A204.1 (cell line): ENCODE measurements around the gene SEMA5B.

Experiments used
- FAIRE-seq: peaks from 2 replicates; lab custom pipeline; 2012; peaks lifted over from hg19 to GRCh38; lab: Jason Lieb, UNC

SEMA5B gene

GRCh38 chr3:122969585-122970469, 57.7 kb downstream of the SEMA5B start:
- no peak for FAIRE-seq

DNA sequence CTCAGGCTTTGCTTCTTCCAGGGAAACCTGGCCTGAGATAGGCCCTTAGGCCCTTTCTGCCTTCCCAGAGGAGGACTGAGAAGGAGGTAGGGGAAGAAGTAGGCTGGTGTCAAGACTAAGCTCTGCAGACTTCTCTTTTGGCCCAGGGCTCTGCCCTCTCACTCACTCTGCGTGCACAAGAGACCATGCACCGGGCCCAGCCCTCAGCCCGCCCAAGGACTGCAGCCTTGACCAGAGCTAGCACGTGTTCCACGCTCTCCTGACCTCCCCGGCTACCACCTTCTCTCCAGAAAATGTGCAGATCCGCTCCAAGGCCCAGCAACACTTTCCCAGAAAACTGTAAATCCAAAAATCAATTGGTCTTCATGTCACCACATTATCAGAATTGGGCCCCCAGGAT, 59.8 kb downstream of the SEMA5B start:
- no peak for FAIRE-seq

DNA sequence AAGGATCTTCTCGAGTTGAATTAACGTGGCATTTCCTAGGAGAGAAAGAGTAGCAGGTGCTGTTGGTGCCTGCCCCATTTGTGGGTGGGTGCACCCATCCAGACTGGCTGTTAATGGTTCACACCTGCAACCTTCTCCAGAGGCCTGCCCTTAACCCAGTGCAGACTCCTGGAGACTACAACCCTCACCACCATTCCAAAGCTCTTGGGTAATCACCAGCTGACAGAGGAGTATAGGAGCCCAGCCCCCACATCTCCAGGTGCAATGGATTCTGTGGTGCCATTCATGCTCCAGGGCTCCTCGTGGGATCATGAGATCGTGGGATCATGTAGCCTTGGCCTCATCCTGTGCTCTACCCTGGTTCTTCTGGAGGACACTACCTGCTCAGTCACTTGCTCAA, 60.2 kb downstream of the SEMA5B start:
- no peak for FAIRE-seq

DNA sequence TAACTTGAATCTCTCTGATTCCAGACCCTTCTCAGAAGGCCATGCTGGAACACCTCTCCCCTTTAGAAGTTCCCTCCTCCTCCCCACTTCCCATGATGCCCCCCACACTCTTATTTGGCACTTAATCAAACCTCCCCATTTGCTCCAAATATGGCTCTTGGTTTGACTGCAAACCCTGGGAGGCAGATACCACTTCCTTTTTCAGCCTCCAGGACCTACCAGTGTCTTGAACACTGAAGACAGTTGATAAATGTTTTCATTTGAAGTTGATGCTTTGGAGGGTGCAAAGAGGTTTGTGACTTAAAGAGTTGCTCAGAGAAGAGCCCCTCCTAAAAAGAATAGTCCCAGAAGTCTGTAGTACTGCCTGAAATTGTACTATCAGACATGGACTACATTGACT, 61.5 kb downstream of the SEMA5B start:
- FAIRE-seq = no peak

GRCh38 chr3:122964811-122965210, 62.8 kb downstream of the SEMA5B start:
- FAIRE-seq = no peak

GRCh38 chr3:122962149-122962548, 65.4 kb downstream of the SEMA5B start:
- FAIRE-seq = no peak

DNA sequence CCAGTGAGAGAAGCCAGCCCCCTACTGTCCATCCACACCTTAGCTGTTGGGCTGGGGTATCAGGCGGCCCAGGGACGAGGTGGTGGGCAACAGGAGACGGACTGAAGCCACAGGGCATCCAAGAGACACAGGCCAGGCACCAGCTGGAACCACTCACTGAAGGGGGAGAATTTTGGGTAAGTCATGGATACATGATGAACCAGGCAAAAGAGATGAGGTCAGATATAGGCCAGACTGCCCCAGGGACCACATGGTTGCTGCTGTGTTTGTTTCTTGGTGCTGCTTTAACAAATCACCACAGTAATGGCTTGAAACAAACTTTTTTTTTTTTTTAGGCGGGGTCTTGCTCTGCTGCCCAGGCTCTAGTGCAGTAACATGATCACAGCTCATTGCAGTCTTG, 66.4 kb downstream of the SEMA5B start:
- FAIRE-seq = no peak

DNA sequence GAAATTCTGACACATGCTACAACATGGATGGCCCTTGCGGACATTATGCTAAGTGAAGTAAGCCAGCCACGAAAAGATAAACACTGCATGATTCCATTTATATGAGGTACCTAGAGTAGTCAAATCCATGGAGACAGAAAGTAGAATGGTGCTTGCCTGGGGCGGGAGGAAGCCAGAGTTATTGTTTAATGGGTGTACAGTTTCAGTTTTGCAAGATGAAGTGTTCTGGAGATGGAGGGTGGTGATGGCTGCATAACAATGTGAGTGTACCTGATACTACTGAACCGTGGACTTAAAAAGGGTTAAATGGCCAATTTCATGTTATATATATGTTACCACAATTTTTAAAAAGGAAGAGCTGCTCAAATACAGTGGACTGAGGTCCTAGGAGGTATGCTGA, 66.9 kb downstream of the SEMA5B start:
- FAIRE-seq = no peak

GRCh38 chr3:122959339-122959738, 68.2 kb downstream of the SEMA5B start:
- no peak for FAIRE-seq

- FAIRE-seq = no peak
Observed at GRCh38 chr3:122957707-122958689, 69.6 kb downstream of the SEMA5B start.

GRCh38 chr3:122956693-122957455, 70.7 kb downstream of the SEMA5B start:
- no peak for FAIRE-seq

GRCh38 chr3:122955916-122956692, 71.5 kb downstream of the SEMA5B start:
- FAIRE-seq = no peak

DNA sequence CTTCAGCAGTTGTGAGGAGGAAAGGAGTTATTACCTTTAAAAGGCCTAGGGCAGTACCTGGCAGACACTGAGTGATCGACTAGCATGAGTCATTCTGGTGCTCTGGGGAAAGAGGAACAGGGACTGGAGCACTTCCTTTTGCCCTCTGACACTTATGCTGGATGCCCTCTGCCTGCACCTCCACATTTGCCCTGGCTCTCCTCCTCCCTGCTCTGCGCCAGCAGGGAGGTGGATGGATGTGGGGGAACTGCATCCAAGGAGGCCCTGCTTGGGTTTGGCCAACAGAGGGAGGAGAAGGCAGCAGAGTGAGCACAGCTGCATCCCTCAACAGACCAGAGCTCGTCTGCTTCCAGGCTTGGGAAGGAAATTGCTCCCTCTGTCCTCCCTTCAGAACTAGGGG, 75.0 kb downstream of the SEMA5B start:
- FAIRE-seq = no peak

DNA sequence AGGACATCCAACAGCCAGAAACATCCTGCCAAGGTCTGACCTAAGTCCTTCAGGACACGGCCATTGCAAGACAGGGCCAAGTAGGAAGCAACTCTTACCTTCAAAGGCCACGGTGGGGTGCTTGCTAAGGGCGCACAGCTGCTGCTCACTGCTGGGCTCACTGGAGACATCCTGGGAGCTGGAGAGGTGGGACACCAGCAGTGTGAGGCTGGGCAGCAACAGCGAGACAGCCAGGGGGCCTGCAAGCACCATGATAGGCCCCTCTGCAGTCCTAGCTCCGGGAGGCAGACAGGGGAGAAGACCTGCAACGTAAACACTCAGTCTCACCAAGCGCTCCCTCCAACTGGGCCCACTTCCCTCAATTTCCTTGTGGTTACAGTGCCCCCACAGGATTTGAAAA, 79.2 kb downstream of the SEMA5B start:
- FAIRE-seq = no peak

DNA sequence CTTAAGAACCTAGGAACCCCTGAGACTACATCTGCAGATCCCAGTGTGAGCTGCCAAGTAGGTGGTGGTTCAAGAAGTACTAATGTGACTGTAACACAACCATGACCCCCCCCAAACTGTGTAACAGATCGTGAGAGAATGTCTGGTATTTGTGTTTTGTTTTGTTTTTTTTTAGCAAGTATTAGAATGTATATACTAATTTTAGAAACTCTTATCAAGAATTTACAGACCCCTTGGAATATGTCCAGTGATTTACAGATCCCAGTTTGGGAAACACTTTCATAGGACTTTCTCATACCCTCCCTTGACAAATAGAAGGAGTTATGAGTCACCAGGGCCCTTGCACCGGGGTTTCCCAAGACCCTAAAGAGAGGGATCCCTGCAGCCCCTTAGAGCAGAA, 79.8 kb downstream of the SEMA5B start:
- no peak for FAIRE-seq

GRCh38 chr3:122947196-122947595, 80.4 kb downstream of the SEMA5B start:
- no peak for FAIRE-seq

GRCh38 chr3:122946185-122946584, 81.4 kb downstream of the SEMA5B start:
- no peak for FAIRE-seq

- FAIRE-seq = no peak
Observed at GRCh38 chr3:122945230-122945629, 82.3 kb downstream of the SEMA5B start.

- FAIRE-seq = no peak
Observed at GRCh38 chr3:122944671-122945161, 82.8 kb downstream of the SEMA5B start.

DNA sequence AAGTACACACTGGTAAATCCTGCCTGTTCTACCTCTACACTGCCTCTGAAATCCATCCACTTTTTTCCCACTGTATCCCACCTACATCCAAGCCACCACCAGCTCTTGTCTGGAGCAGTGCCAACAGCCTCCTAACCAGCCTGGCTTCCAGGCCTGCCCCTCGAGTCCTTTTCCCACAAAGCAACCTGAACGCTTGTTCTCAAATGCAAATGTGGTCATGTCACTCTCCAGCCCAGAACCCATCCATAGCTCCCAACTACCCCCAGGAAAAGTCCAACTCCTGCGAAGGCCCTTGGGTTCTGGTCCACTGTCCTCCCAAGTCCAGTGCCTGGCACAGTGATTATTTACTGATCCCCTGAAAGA, 83.8 kb downstream of the SEMA5B start:
- no peak for FAIRE-seq
